Activated T-cell treated with anti-CD3 and anti-CD28 coated beads, Interleukin-2, amount 50 U/mL, for 48 hours (primary cell): ENCODE data around the gene TENM4.

Experiments
- DNase-seq, 2 experiments: peaks; one replicate each; pipeline ENCODE4 v3.0.0-alpha.2; 2020

TENM4 gene

GRCh38 chr11:78759071-78759470 is 681.8 kb downstream of the TENM4 start:
- DNase-seq, result no peak

GRCh38 chr11:78753297-78753696 is 687.5 kb downstream of the TENM4 start:
- no peak for DNase-seq

GRCh38 chr11:78752494-78752893 is 688.3 kb downstream of the TENM4 start:
- DNase-seq, result no peak

- no peak for DNase-seq
These were observed 691.7 kb downstream of the TENM4 start for GRCh38 chr11:78748918-78749690.

GRCh38 chr11:78744949-78745348 is 695.9 kb downstream of the TENM4 start:
- DNase-seq, result no peak

GRCh38 chr11:78744202-78744601 is 696.6 kb downstream of the TENM4 start:
- no peak for DNase-seq

GRCh38 chr11:78742430-78742829 is 698.4 kb downstream of the TENM4 start:
- no peak for DNase-seq

GRCh38 chr11:78741741-78742140 is 699.1 kb downstream of the TENM4 start:
- no peak for DNase-seq

GRCh38 chr11:78740199-78741071 is 700.4 kb downstream of the TENM4 start:
- no peak for DNase-seq

- DNase-seq, result no peak
These were observed 702.9 kb downstream of the TENM4 start for GRCh38 chr11:78737891-78738290.

GRCh38 chr11:78737301-78737700 is 703.5 kb downstream of the TENM4 start:
- no peak for DNase-seq

GRCh38 chr11:78735711-78736110 is 705.1 kb downstream of the TENM4 start:
- no peak for DNase-seq

- DNase-seq, result no peak
These were observed 707.8 kb downstream of the TENM4 start for GRCh38 chr11:78733031-78733430.

GRCh38 chr11:78732246-78732645 is 708.6 kb downstream of the TENM4 start:
- no peak for DNase-seq

- no peak for DNase-seq
These were observed 709.8 kb downstream of the TENM4 start for GRCh38 chr11:78731027-78731426.

- no peak for DNase-seq
These were observed 710.5 kb downstream of the TENM4 start for GRCh38 chr11:78730267-78730824.

- DNase-seq, result no peak
These were observed 713.0 kb downstream of the TENM4 start for GRCh38 chr11:78727816-78728215.

GRCh38 chr11:78725200-78725599 is 715.6 kb downstream of the TENM4 start:
- DNase-seq, result no peak

- no peak for DNase-seq
These were observed 718.0 kb downstream of the TENM4 start for GRCh38 chr11:78722786-78723185.

- no peak for DNase-seq
These were observed 720.4 kb downstream of the TENM4 start for GRCh38 chr11:78720281-78720989.

- DNase-seq, result no peak
These were observed 723.8 kb downstream of the TENM4 start for GRCh38 chr11:78717041-78717440.

- DNase-seq, result peak; percentile 66 to 71
These were observed 725.1 kb downstream of the TENM4 start for GRCh38 chr11:78715639-78716311.

GRCh38 chr11:78714539-78714938 is 726.3 kb downstream of the TENM4 start:
- no peak for DNase-seq
